GM18498 (cell line): ENCODE data around the gene ARMC9.

Source experiments
- ATAC-seq: cut with Tn5 transposase; IDR thresholded peaks from one replicate; pipeline ENCODE4 v1.9.1; 2021; ENCODE audit warnings: mild to moderate bottlenecking, moderate library complexity; ENCODE audit not compliant: unreplicated experiment

Gene ARMC9

DNA sequence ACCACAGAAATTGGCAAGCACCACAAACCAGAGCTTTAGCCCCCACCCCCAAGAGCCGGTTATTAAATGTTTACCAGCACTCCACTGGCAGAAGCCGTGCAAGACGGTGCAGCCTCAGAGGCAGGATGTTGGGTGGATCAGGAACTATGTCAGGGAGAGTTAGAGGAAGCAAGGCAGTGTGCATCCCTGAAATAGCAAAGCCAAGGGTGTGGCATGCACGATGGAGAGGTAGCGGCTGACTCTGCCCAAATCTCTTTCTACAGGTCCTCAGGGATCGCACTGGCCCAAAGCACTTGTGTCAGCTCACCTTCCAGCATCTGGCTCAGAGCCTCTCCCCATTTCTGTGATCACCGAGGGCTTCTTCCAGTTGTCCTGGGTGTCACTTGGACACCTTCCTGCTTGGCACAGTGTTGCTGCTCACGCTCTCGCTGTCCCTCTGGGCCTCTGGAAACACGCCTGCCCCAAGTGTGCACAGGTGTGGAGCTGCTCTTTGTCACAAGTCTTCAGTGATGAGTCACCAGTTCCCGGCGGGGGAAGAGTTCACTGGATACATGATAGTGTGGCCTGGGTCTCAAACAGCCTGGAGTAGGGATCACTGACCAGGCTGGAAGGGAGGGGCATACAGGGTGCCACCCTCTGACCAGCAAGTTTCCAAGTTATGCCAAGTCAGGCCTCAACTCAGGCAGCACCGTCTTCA, 179.7 kb downstream of the ARMC9 start:
- no peak for ATAC-seq

- no peak for ATAC-seq
Observed at GRCh38 chr2:231379266-231380215, 181.1 kb downstream of the ARMC9 start.

GRCh38 chr2:231380307-231380706, 181.9 kb downstream of the ARMC9 start:
- ATAC-seq: no peak

GRCh38 chr2:231380991-231381847, 182.8 kb downstream of the ARMC9 start:
- ATAC-seq: no peak

DNA sequence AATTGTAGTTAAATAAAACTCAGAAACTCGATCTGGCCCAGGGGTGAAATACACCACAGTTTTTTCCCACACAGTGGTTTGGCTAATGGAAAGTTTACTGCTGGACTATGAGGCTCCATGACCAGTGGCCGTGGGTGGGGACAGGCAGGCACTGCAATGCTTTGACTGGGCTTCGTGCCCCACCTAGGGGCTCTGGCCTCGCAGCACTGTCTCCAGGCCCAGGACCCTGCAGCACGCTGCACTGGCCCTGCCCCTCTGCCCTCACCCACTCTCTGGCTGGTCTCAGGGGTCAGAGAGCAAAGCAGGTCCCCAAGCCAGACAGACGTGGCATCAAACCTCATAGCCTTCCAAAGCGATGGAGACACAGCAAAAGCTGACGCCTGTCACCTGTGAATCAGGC, 183.7 kb downstream of the ARMC9 start:
- no peak for ATAC-seq

- no peak for ATAC-seq
Observed at GRCh38 chr2:231383416-231384108, 185.1 kb downstream of the ARMC9 start.

DNA sequence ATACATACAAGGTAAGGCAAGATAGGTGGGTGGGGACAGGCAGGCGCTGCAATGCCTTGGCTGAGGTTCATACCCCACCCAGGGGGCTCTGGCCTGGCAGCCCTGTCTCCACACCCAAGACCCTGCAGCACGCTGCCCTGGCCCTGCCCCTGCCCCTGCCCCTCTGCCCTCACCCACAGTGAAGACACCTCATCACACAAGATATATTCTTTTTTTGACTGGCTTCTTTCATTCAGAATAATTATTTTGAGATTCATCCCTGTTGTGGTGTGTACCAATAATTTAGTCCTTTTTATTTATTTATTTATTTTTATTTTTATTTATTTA, 185.6 kb downstream of the ARMC9 start:
- no peak for ATAC-seq

GRCh38 chr2:231384970-231385369, 186.5 kb downstream of the ARMC9 start:
- ATAC-seq: no peak

GRCh38 chr2:231385429-231385828, 187.0 kb downstream of the ARMC9 start:
- no peak for ATAC-seq

DNA sequence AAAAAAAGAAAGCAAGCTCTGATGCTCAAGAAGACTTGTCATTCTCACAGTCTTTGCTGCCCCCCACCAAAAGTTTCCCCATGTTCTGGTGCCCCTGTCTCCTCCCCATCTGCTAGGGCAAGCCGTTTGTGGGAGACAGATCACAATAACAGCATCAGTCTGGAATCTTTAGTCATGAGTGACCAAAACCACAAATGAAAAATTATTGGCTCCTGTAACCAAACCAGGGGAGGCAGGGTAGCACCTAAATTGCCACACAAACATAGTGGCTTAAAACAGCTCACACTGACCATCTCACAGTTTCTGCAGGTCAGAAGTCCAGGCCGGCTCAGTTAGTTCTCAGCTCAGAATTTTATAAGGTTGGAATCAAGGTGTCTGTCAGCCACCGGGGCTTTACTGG, 188.0 kb downstream of the ARMC9 start:
- ATAC-seq: no peak

- ATAC-seq: no peak
Observed at GRCh38 chr2:231387904-231388724, 189.7 kb downstream of the ARMC9 start.

GRCh38 chr2:231388725-231389346, 190.4 kb downstream of the ARMC9 start:
- ATAC-seq: no peak

DNA sequence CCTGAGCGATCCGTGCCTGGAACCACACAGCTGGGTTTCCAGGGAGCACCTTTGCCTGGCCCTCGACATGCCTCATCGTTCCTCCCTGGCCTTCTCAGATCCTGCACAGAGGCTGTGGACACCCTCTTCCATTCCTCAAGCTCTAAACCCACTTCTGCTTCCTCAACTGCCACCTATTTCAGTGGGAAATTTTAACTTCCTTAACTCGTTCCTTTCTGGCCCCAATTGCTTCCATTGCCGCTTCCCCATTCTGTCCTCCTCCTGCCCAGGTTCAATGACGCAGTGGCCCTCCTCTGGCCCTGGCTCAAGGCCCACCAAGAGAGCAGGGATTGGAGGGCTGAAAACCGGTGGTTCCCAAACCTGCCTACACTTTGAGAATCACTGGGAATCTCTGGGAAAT, 192.2 kb downstream of the ARMC9 start:
- ATAC-seq: no peak

GRCh38 chr2:231391981-231392380, 193.6 kb downstream of the ARMC9 start:
- no peak for ATAC-seq

- ATAC-seq: no peak
Observed at GRCh38 chr2:231392431-231393148, 194.2 kb downstream of the ARMC9 start.

DNA sequence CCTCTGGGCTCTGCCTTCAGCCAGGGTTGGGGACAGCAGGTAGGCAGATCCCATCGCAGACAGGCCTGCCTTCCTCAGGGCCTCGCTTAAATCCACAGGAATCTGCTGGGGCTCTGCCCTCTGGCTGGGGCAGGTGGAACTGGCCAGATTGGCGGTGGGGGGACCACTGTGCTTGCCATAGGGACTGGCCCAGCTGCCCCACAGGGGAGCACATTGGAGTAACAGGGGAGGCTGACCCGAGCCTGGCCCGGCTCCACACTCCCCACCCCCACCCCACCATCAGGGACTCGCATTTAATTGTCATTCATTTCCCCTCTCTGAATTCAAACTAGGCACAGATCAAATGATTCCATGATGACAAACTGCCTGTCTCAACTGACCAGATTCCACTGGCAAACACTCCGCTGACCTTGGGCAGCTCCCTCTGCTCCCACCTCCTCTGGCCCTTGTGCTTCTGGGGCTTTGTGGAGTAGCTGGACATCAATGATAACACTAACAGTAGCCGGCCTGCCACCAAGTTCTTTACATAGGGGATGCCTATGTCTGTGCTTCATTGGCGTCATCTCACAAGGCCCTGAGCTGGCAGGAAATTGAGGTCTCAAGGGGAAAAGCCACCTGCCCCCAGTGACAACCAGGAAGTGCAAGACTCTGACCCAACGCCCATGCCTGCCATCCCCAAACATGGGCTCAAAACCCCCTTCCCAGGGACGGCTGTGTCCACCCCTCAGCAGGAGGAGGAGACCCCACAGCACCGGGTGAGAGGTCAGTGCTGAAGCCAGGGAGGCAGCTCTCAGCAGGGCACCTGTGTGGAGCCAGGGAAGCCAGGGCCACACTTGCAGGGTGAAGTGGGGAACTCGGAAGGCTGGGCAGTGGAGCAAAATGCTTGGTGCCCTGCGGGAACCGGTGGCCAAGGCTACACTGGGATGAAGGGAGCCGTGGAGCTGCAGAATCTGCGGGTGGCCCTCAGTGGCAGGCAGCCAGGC, 195.0 kb downstream of the ARMC9 start:
- ATAC-seq: peak; percentile 42
